HEK293T (cell line): ENCODE measurements around the gene KLHL30.

ENCODE experiments used
- CTCF ChIA-PET: fragments of 350-600 bp; formaldehyde crosslinking; extraction: SDS; loops from one replicate; lab custom pipeline; 2021; ENCODE audit warnings: antibody characterized with exemption, inconsistent platforms; lab: Yijun Ruan, JAX
- POLR2A ChIA-PET: fragments of 350-600 bp; formaldehyde crosslinking; extraction: SDS; loops from one replicate; lab custom pipeline; 2020; ENCODE audit warnings: antibody characterized with exemption, inconsistent platforms; lab: Yijun Ruan, JAX
- DNase-seq: peaks from one replicate; pipeline ENCODE4 v3.0.0; 2012; ENCODE audit warnings: mixed read lengths; ENCODE audit errors: extremely low spot score
- ARNT ChIP-seq: fragments of 450-650 bp; IDR thresholded peaks from 2 replicates; pipeline ENCODE4 v1.6.1; 2017; ENCODE audit warnings: mild to moderate bottlenecking
- BHLHE40 ChIP-seq: fragments of 450-650 bp; IDR thresholded peaks from 2 replicates; pipeline ENCODE4 v1.6.1; 2016; ENCODE audit warnings: mild to moderate bottlenecking, moderate library complexity, borderline replicate concordance
- CTBP1 ChIP-seq: fragments of 450-650 bp; IDR thresholded peaks from 2 replicates; pipeline ENCODE4 v1.6.1; 2016; ENCODE audit warnings: borderline replicate concordance
- ELF4 ChIP-seq: fragments of 450-650 bp; IDR thresholded peaks from 2 replicates; pipeline ENCODE4 v1.6.1; 2017; ENCODE audit warnings: antibody characterized with exemption
- FOXA1 ChIP-seq: fragments of 450-650 bp; IDR thresholded peaks from 2 replicates; pipeline ENCODE4 v1.6.1; 2016; ENCODE audit warnings: mild to moderate bottlenecking
- FOXK2 ChIP-seq: fragments of 450-650 bp; IDR thresholded peaks from 2 replicates; pipeline ENCODE4 v1.6.1; 2016; ENCODE audit warnings: mild to moderate bottlenecking
- FOXM1 ChIP-seq: fragments of 450-650 bp; IDR thresholded peaks from 2 replicates; pipeline ENCODE4 v1.6.1; 2017; ENCODE audit warnings: mild to moderate bottlenecking, borderline replicate concordance
- HDGF ChIP-seq: fragments of 450-650 bp; IDR thresholded peaks from 2 replicates; pipeline ENCODE4 v1.6.1; 2017; ENCODE audit warnings: antibody characterized with exemption, borderline replicate concordance
- L3MBTL2 ChIP-seq: fragments of 450-650 bp; conservative IDR thresholded peaks from 2 replicates; pipeline ENCODE4 v1.6.1; 2016; ENCODE audit warnings: mild to moderate bottlenecking
- LEF1 ChIP-seq: fragments of 450-650 bp; IDR thresholded peaks from 2 replicates; pipeline ENCODE4 v1.6.1; 2017; ENCODE audit warnings: mild to moderate bottlenecking, borderline replicate concordance
- NFRKB ChIP-seq: fragments of 450-650 bp; IDR thresholded peaks from 2 replicates; pipeline ENCODE4 v1.6.1; 2016; ENCODE audit warnings: mild to moderate bottlenecking, moderate library complexity
- SP1 ChIP-seq: fragments of 450-650 bp; IDR thresholded peaks from 2 replicates; pipeline ENCODE4 v1.6.1; 2017
- SUZ12 ChIP-seq: fragments of 450-650 bp; IDR thresholded peaks from 2 replicates; pipeline ENCODE4 v1.6.1; 2016; ENCODE audit warnings: mild to moderate bottlenecking
- TARDBP ChIP-seq: fragments of 450-650 bp; IDR thresholded peaks from 2 replicates; pipeline ENCODE4 v1.6.1; 2016
- ZNF384 ChIP-seq: fragments of 450-650 bp; IDR thresholded peaks from 2 replicates; pipeline ENCODE4 v1.6.1; 2016
- TF ChIP-seq, protein P1 (sequence below): fragments of 450-650 bp; IDR thresholded peaks from 2 replicates; pipeline ENCODE4 v1.6.1; 2016

The KLHL30 gene

DNA sequence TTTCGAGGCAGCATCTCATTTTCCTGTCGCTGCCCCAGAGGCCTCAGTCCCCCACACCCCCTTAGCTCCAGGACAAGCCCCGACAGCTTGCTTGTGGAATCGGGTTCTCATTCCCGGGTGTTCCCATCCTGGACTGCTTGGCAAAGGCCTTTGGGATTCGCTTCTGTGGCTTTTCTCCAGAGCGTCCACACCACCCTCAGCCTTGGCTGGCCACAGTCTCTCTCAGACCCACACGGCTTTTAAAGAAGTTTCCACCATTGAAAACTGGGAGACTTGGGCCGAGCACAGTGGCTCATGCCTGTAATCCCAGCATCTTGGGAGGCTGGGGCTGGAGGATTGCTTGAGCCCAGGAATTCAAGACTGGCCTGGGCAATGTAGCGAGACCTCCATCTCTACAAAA lies 35.6 kb upstream of the KLHL30 start:
- no peak for DNase-seq
- CTCF ChIA-PET: no interaction called here
- TF ChIP-seq FOXA1 (no peak), SP1 (no peak), SUZ12 (no peak), CTBP1 (no peak), FOXM1 (no peak), FOXK2 (no peak), TARDBP (no peak)
- POLR2A ChIA-PET: no interaction called here

DNA sequence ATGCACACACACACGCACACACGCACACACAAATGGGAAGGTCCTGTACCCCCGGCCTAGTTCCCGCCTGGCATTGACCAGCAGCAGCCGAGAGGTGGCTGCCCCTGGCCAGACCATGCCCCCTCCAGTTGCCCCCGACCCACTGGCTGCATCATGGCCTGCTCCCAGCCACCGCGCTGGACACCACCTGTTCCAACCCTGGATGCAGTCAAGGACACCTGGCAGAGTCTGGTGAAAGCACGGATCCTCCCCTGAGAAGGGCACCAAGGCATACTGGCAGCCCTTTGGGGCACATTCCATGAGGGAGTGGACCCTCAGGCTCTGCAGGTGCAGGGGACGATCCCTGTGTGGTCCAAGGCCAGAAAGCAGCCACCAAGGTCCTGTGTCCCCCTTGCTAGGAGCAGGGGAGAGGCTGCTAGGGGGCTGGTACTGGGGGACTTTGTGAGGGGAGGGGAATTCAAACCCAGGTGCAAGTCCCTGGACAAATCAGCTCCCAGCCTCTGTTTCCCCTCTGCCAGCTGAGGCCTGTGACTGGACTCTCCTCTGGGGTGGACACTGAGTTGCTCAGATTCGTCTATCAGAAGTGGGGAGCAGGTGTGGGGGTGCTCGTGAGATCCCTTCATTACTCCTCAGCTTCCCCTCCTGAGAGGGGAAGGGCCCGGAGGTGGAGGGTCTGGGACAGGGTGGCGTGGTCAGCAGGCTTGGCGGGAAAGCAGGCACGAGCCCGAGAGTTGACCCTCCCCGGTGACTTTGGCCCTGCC lies 34.8 kb upstream of the KLHL30 start:
- DNase-seq: no peak
- CTCF ChIA-PET: no interaction called here
- POLR2A ChIA-PET: no interaction called here
- TF ChIP-seq ZNF384 (no peak), SUZ12 (no peak), NFRKB (no peak), SP1 (no peak), ELF4 (no peak), FOXK2 (no peak), L3MBTL2 (no peak), LEF1 (no peak), TARDBP (no peak), HDGF (no peak), FOXA1 (no peak), ARNT (no peak), CTBP1 (no peak)
- TF ChIP-seq, protein P1, sequence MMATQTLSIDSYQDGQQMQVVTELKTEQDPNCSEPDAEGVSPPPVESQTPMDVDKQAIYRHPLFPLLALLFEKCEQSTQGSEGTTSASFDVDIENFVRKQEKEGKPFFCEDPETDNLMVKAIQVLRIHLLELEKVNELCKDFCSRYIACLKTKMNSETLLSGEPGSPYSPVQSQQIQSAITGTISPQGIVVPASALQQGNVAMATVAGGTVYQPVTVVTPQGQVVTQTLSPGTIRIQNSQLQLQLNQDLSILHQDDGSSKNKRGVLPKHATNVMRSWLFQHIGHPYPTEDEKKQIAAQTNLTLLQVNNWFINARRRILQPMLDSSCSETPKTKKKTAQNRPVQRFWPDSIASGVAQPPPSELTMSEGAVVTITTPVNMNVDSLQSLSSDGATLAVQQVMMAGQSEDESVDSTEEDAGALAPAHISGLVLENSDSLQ: no peak

DNA sequence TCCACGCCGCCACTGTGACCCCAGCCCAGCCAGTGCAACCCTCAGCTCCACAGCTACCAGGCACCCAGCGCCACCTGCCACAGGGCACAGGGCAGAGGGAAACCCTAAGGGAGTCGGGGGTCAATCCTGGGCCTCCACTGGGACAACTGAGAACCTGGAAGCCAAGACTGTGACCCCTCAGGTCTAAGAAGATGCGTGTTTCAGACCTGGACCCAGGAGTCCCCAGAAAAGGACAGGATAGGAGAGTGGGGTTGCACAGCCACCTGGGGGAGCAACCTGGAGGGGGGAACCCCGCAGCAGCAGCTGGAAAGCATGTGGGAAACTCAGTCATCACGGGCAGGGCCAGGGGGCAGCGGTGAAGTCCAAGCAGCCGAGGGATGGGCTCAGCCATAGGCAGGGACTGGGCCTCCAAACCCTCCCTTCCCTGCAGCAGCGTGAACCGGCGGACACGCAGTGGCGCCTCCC lies 34.2 kb upstream of the KLHL30 start:
- no peak for TF ChIP-seq FOXA1
- no peak for TF ChIP-seq TARDBP
- no peak for TF ChIP-seq LEF1
- POLR2A ChIA-PET: no interaction called here
- DNase-seq: no peak
- CTCF ChIA-PET: no interaction called here

DNA sequence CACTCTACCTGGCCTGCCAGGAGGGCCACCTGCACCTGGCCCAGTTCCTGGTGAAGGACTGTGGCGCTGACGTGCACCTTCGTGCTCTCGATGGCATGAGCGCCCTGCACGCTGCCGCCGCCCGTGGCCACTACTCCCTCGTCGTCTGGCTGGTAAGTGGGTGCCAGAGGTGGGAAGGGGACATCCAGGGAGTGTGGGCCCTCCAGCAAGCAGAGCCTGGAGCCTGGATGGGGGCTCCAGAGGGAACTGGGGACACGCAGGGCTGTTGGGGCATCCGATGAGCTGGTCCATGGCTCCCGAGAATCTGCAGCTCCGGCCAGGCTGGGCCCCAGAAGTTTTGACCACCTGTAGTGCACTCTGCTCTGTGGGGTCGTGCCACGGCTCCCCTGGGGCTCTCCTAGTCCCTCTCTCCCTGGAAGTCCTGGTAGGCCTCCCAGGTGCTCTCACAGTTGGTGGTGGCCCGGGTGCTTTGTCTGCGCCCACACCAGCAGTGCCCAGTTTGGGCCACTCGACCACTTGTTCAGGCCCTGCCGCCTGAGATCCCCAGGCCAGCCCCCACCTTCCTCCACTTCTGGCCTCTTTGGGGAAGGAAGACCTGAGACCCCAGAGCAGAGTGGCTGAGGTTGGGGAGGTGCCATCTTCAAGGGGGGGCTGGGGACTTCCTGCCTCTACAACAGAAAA lies 33.6 kb upstream of the KLHL30 start:
- CTCF ChIA-PET: no interaction called here
- POLR2A ChIA-PET: no interaction called here
- no peak for DNase-seq
- TF ChIP-seq ZNF384: no peak
- TF ChIP-seq FOXA1: no peak
- TF ChIP-seq, protein P1: no peak
- TF ChIP-seq NFRKB: no peak
- no peak for TF ChIP-seq SUZ12
- no peak for TF ChIP-seq FOXK2
- TF ChIP-seq FOXM1: no peak
- TF ChIP-seq CTBP1: no peak
- no peak for TF ChIP-seq SP1

DNA sequence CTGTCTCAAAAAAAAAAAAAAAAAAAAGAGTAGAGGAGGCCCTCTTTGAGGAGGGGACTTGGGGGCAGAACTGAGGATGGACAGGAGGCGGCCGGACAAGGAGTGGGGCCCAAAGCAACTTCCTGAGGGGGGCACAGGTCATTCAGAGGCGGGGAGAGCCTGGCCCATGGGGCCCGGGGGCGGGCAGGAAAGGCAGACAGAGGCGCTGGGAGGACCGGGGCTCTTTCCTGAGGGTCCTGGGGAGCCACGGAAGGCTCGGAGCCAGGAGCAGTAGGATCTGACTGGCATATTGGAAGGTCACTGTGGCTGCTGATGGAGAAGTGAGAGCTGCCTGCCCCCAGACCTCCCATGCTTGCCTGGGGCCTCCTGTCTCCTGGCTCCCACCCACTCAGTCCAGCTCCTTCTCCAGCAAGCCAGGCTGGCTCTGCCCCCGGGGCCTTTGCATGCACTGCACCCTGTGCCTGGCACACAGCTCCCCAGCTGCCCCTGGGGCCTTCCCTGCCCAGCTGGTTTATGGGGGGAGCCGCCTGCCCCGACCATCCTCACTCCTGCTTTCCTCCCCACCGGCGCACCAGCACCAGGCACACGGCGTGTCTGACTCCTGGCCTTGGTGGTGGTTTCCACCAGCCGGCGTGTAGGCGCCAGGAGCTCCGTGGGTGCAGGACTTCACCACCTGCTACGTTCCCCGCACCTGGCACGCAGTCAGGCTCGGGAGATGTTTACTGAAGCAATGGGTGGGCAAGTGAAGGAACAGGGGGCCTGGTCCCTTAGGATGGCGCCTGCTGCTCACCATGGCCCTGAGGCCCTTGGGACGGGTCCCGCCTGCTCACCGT lies 32.7 kb upstream of the KLHL30 start:
- no peak for DNase-seq
- ChIA-PET CTCF (no interaction called here), POLR2A (no interaction called here)
- TF ChIP-seq ARNT: no peak
- no peak for TF ChIP-seq SUZ12
- TF ChIP-seq, protein P1: no peak
- TF ChIP-seq FOXA1: no peak
- no peak for TF ChIP-seq FOXM1
- no peak for TF ChIP-seq LEF1
- TF ChIP-seq SP1: no peak
- no peak for TF ChIP-seq FOXK2
- no peak for TF ChIP-seq BHLHE40
- TF ChIP-seq L3MBTL2: no peak
- TF ChIP-seq HDGF: no peak

DNA sequence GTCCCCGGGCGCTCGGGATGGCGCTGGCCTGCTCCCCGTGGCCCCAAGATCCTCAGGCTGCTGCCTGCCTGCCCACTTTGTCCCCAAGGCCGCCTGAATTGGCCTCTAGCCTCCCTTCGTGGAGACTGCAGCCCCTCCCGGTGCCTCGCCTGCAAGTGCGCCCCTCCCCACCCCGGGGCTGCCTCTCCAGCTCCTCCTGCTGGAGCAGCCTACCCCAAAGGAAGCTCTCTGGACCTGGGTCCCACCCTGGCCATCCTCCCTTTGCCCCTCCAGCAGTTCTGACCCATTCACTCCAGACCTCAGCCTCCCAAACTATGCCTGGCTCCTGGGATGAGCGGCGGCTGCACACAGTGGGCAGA lies 32.1 kb upstream of the KLHL30 start:
- POLR2A ChIA-PET: no interaction called here
- TF ChIP-seq FOXA1: no peak
- TF ChIP-seq ZNF384: no peak
- TF ChIP-seq ELF4: no peak
- TF ChIP-seq HDGF: no peak
- no peak for TF ChIP-seq FOXK2
- no peak for TF ChIP-seq SUZ12
- no peak for TF ChIP-seq NFRKB
- TF ChIP-seq CTBP1: no peak
- TF ChIP-seq, protein P1: no peak
- no peak for TF ChIP-seq SP1
- TF ChIP-seq L3MBTL2: no peak
- TF ChIP-seq LEF1: no peak
- TF ChIP-seq ARNT: no peak
- no peak for TF ChIP-seq BHLHE40
- CTCF ChIA-PET: no interaction called here
- no peak for DNase-seq
